ENCODE results near the gene MRPS23.

GRCh38 chr17:57855391-57856035, 5.7 kb upstream of the MRPS23 start:
- TF ChIP-seq CTCF (IDR thresholded peaks at IDR 0.05): no peak
- no peak for TF ChIP-seq POLR2A (IDR thresholded peaks at IDR 0.05)
